ENCODE results near the gene NPC2. TPM values are rescaled to one million over a fixed set of nuclear protein-coding genes. Genes with fewer than 3 reads are reported as not detected.

The NPC2 gene
- total and polyA plus RNA-seq, 2 donors (not counting 3 experiments of a cell fraction or from before 2014, with no cell fraction given) = 203 to 406 TPM

GRCh38 chr14:74502236-74503019 is 9.3 kb upstream of the NPC2 start:
- FAIRE-seq = peak; percentile 37
- no peak overlapping the region for H2AFZ ChIP-seq (ENCODE audit: low read depth, low read length)
- H3K36me3 ChIP-seq (ENCODE audit: control insufficient read depth in 2 of 2, extremely low read depth in 1 of 2, insufficient read depth in 2 of 2, low read length in 2 of 2) = peaks cover 34 to 62% of the 10 kb centered on the region in 2 experiments
- POLR2A ChIA-PET = interaction anchor here (1.6 kb wide), 1 partner anchor 9 kb away, joined by 3 read pairs; no protein-coding TSS in a partner anchor
- dilution Hi-C loops (cut with MboI; ENCODE audit: extremely low pct_ligation_motif_present, low sequenced_read_pairs) (no loop called here), intact Hi-C loops (cut with micrococcal nuclease) (loop anchor here (5.0 kb wide), 1 partner anchor 300 kb away; no protein-coding TSS in a partner anchor)
- no peaks in the 10 kb centered on the region for H3K9me1 ChIP-seq (replicated peaks; ENCODE audit: control insufficient read depth, extremely low read depth, insufficient read depth, low read length)
- H3K4me1 ChIP-seq (ENCODE audit: control insufficient read depth, extremely low read depth, insufficient read depth, low read length) = no peaks in the 10 kb centered on the region
- no peaks in the 10 kb centered on the region for H3K27me3 ChIP-seq (ENCODE audit: control insufficient read depth in 2 of 2, insufficient read depth in 2 of 2, low read length in 2 of 2)
- H3K9ac ChIP-seq (replicated peaks; ENCODE audit: extremely low read depth, insufficient read depth, low read length) = no peak overlapping the region
- H3K9me3 ChIP-seq (replicated peaks; ENCODE audit: control insufficient read depth, insufficient read depth, low read length) = no peaks in the 10 kb centered on the region
- no peak for DNase-seq (ENCODE audit: low read depth, low spot score)
- no peak overlapping the region for H3K4me2 ChIP-seq (ENCODE audit: insufficient read depth, low read length)
- no TSS peak for BruUV-seq (replicated peaks)
- TF ChIP-seq CTCF (IDR thresholded peaks at IDR 0.05; ENCODE audit: extremely low read depth in 1 of 2, insufficient read depth in 1 of 2, low read depth in 1 of 2, low read length in 2 of 2) (peak; percentile 16 to 33), MYC (IDR thresholded peaks at IDR 0.05; ENCODE audit: low read depth, low read length) (no peak)
- no peaks in the 10 kb centered on the region for H3K79me2 ChIP-seq (ENCODE audit: control insufficient read depth, insufficient read depth, low read length)
- CTCF ChIA-PET = interaction anchor here (1.4 kb wide), 1 partner anchor 106 kb away, joined by 3 read pairs; no protein-coding TSS in a partner anchor
- H3K27ac ChIP-seq (ENCODE audit: insufficient read depth, low read depth, low read length) = no peak overlapping the region
- H3K4me3 ChIP-seq (replicated peaks in 1 of 3; ENCODE audit: insufficient read depth in 1 of 3, low read depth in 1 of 3, low read length in 3 of 3) = no peak overlapping the region
- no peaks in the 10 kb centered on the region for H4K20me1 ChIP-seq (replicated peaks; ENCODE audit: control insufficient read depth, extremely low read depth, insufficient read depth, low read length)

GRCh38 chr14:74501691-74502090 is 8.6 kb upstream of the NPC2 start:
- Histone ChIP-seq H2AFZ (ENCODE audit: low read depth, low read length) (no peak overlapping the region), H3K4me2 (ENCODE audit: insufficient read depth, low read length) (no peak overlapping the region), H3K9me3 (replicated peaks; ENCODE audit: control insufficient read depth, insufficient read depth, low read length) (no peaks in the 10 kb centered on the region), H3K79me2 (ENCODE audit: control insufficient read depth, insufficient read depth, low read length) (no peaks in the 10 kb centered on the region), H3K27me3 (ENCODE audit: control insufficient read depth in 2 of 2, insufficient read depth in 2 of 2, low read length in 2 of 2) (no peaks in the 10 kb centered on the region), H3K27ac (ENCODE audit: insufficient read depth, low read depth, low read length) (no peak overlapping the region), H4K20me1 (replicated peaks; ENCODE audit: control insufficient read depth, extremely low read depth, insufficient read depth, low read length) (no peaks in the 10 kb centered on the region), H3K4me3 (replicated peaks in 1 of 3; ENCODE audit: insufficient read depth in 1 of 3, low read depth in 1 of 3, low read length in 3 of 3) (no peak overlapping the region), H3K4me1 (ENCODE audit: control insufficient read depth, extremely low read depth, insufficient read depth, low read length) (no peaks in the 10 kb centered on the region), H3K36me3 (ENCODE audit: control insufficient read depth in 2 of 2, extremely low read depth in 1 of 2, insufficient read depth in 2 of 2, low read length in 2 of 2) (peaks cover 34 to 58% of the 10 kb centered on the region in 2 experiments), H3K9me1 (replicated peaks; ENCODE audit: control insufficient read depth, extremely low read depth, insufficient read depth, low read length) (no peaks in the 10 kb centered on the region), H3K9ac (replicated peaks; ENCODE audit: extremely low read depth, insufficient read depth, low read length) (no peak overlapping the region)
- dilution Hi-C loops (cut with MboI; ENCODE audit: extremely low pct_ligation_motif_present, low sequenced_read_pairs) = no loop called here
- peak; percentile 48 for FAIRE-seq
- POLR2A ChIA-PET = interaction anchor here (1.6 kb wide), 1 partner anchor 10 kb away, joined by 3 read pairs; no protein-coding TSS in a partner anchor
- TF ChIP-seq EZH2 (IDR thresholded peaks at IDR 0.05; ENCODE audit: borderline replicate concordance, low read depth, low read length, severe bottlenecking) (no peak), MYC (IDR thresholded peaks at IDR 0.05; ENCODE audit: low read depth, low read length) (no peak), GATA2 (IDR thresholded peaks at IDR 0.05; ENCODE audit: insufficient read depth, insufficient read length, low read depth, low read length) (no peak), FOS (IDR thresholded peaks at IDR 0.05; ENCODE audit: borderline replicate concordance, insufficient read depth, low read length) (no peak), JUN (IDR thresholded peaks at IDR 0.05; ENCODE audit: borderline replicate concordance, insufficient read depth, insufficient read length, low read depth) (no peak), POLR2AphosphoS5 (IDR thresholded peaks at IDR 0.05; ENCODE audit: insufficient read depth, low read depth, low read length) (no peak), CTCF (IDR thresholded peaks at IDR 0.05; ENCODE audit: extremely low read depth in 1 of 2, insufficient read depth in 1 of 2, low read depth in 1 of 2, low read length in 2 of 2) (no peak), POLR2A (IDR thresholded peaks at IDR 0.05; ENCODE audit: low read depth, low read length) (no peak)
- TF ChIP-seq, protein P1, sequence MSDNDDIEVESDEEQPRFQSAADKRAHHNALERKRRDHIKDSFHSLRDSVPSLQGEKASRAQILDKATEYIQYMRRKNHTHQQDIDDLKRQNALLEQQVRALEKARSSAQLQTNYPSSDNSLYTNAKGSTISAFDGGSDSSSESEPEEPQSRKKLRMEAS (IDR thresholded peaks at IDR 0.05; ENCODE audit: insufficient read depth, insufficient read length) = no peak
- DNase-seq (ENCODE audit: low read depth, low spot score) = no peak
- CTCF ChIA-PET = no interaction called here
- intact Hi-C loops (cut with micrococcal nuclease) = loop anchor here (1.0 to 5.0 kb wide), 2 partner anchors 107 to 301 kb away; no protein-coding TSS in a partner anchor
- BruUV-seq (replicated peaks) = no TSS peak
